Upper lobe of left lung (tissue), 6 donors: ENCODE measurements around the gene NUDT2. TPM values are rescaled to one million over a fixed set of nuclear protein-coding genes. Genes with fewer than 3 reads are reported as not detected.

ENCODE experiments used
- ATAC-seq, 2 donors: fragments of 200-7000 bp; cut with Tn5 transposase; one replicate each; pipeline ENCODE4 v1.9.1; 2022; ENCODE audit warnings: mild to moderate bottlenecking in 2 of 2, moderate library complexity in 2 of 2; ENCODE audit not compliant: low FRiP score in 2 of 2
- DNase-seq, 2 donors: peaks; one replicate each; pipeline ENCODE4 v3.0.0-alpha.2; 2019 to 2020
- H3K27ac ChIP-seq, 4 donors: fragments of 200-600 bp; sonication (generic); one replicate each; pipeline ENCODE4 v1.5.1; 2016 to 2019
- H3K27me3 ChIP-seq, 4 donors: fragments of 200-600 bp; sonication (generic); one replicate each; pipeline ENCODE4 v1.5.1; 2017 to 2019
- H3K36me3 ChIP-seq, 4 donors: fragments of 200-600 bp; sonication (generic); one replicate each; pipeline ENCODE4 v1.5.1; 2016 to 2019
- H3K4me1 ChIP-seq, 4 donors: fragments of 200-600 bp; sonication (generic); one replicate each; pipeline ENCODE4 v1.5.1; 2018 to 2019
- H3K4me3 ChIP-seq, 4 donors: fragments of 200-600 bp; sonication (generic); one replicate each; pipeline ENCODE4 v1.5.1; 2017 to 2019; ENCODE audit warnings: mild to moderate bottlenecking in 2 of 4, moderate library complexity in 1 of 4
- H3K9me3 ChIP-seq, 4 donors: fragments of 200-600 bp; sonication (generic); one replicate each; pipeline ENCODE4 v1.5.1; 2018 to 2019
- CTCF ChIP-seq, 6 experiments: fragments of 450-650 bp in 4 of 6; fragments of 200-600 bp in 2 of 6; sonication (generic) in 2 of 6; IDR thresholded peaks; one replicate each; pipeline ENCODE4 v1.5.1; 2016 to 2019; ENCODE audit warnings: antibody characterized with exemption in 6 of 6
- EP300 ChIP-seq, 4 donors: sonication (generic); formaldehyde crosslinking; IDR thresholded peaks; one replicate each; pipeline ENCODE4 v1.5.1; 2017; ENCODE audit warnings: antibody characterized with exemption in 4 of 4, control low read depth in 2 of 4
- POLR2A ChIP-seq, 4 donors: fragments of 450-650 bp; IDR thresholded peaks; one replicate each; pipeline ENCODE4 v1.5.1; 2016 to 2017; ENCODE audit warnings: antibody characterized with exemption in 4 of 4, mild to moderate bottlenecking in 2 of 4
- POLR2AphosphoS5 ChIP-seq, 2 donors: sonication (generic); formaldehyde crosslinking; IDR thresholded peaks; one replicate each; pipeline ENCODE4 v1.5.1; 2017; ENCODE audit warnings: antibody characterized with exemption in 2 of 2
- WGBS, 2 donors: methylation state at CpG; one replicate each; pipeline ENCODE4 v1.1.5; 2017 to 2018; 5-methylcytosine and 5-hydroxymethylcytosine counted together
- total RNA-seq, 6 donors: library from RNA; depleted of rRNA in 4 of 6; stranded (reverse); fragments of >200 nt in 4 of 6; gene quantifications; one replicate each; pipeline versions ENCODE4 v1.1.0 to v1.2.1, GENCODE V29; 2016 to 2021
- donor health status: DM: no; HTN: no; CAD: no; lungs with moderate emphysema.
- donor health status: DM: no; HTN: yes; CAD: no; lungs with severe emphysema.

Gene NUDT2
- total RNA-seq, 6 donors from 2014 or later: 4.2 to 17.8 (median 11.2) TPM

GRCh38 chr9:34370335-34370969 is 41.1 kb downstream of the NUDT2 start:
- no peaks in the 10 kb centered on the region for H3K27me3 ChIP-seq
- H3K36me3 ChIP-seq: peaks cover 0 to 30% (median 11%) of the 10 kb centered on the region in 4 donors
- no peak for TF ChIP-seq CTCF (IDR thresholded peaks at IDR 0.05)
- TF ChIP-seq POLR2AphosphoS5 (IDR thresholded peaks at IDR 0.05): no peak
- TF ChIP-seq EP300 (IDR thresholded peaks at IDR 0.05): no peak
- TF ChIP-seq POLR2A (IDR thresholded peaks at IDR 0.05): no peak
- no peaks in the 10 kb centered on the region for H3K9me3 ChIP-seq
- ATAC-seq (no peak), DNase-seq (no peak)
- peaks cover 0 to 7% (median 5%) of the 10 kb centered on the region in 4 donors for H3K4me1 ChIP-seq
- WGBS, 2 donors: 87 to 89% methylated on average over 3 to 23 of the region's 23 CpGs
- no peak overlapping the region for H3K4me3 ChIP-seq
- no peak overlapping the region for H3K27ac ChIP-seq

DNA sequence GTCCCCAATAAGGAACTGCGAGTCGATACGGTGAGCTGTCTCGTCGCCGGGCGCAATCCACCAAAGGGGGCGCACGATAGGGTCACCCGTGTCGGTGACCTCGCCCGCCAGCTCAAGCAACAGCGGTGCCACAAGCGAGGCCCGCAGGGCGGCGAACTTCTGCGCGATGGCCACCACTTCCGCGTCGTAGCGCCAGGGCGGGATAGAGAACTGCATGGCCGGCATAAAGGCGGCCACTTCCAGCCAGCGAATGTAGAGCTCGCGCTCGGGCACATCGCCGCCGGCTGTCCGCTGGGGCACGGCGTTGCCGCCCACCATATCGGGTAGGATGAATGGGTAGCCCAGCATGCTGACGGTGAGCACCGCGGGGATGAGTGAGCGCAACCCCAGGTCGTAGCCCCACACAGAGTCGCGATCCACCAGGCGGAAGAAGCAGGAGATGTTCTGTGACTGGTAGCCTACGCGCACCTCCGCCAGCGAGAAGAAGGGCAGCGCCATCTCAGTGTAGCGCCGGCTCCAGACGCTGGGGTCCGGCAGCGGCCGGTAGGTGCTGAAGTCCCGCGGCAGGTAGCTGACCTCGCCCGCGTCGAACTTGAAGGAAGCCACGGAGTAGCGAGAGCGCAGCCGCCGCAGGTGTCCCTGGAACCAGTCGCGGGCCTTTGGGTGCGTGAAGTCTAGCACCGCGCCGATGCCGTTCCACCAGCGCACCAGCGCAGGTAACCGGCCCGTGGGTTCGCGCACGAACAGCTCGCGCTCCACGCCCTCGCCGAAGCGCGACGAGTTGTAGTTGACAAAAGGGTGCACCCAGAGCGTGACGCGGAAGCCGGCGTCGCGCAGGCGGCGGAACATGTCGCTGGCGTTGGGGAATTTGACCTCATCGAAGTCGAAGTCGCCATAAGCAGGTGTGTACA is 41.9 kb downstream of the NUDT2 start:
- peak in 1 of 2 donors; percentile 85 for DNase-seq
- WGBS, 2 donors: 91% methylated on average over 78 to 95 of the region's 105 CpGs
- Histone ChIP-seq H3K4me3 (no peak overlapping the region), H3K36me3 (peaks cover 0 to 30% (median 11%) of the 10 kb centered on the region in 4 donors), H3K27me3 (no peaks in the 10 kb centered on the region), H3K27ac (no peak overlapping the region), H3K4me1 (peaks cover 3 to 15% (median 11%) of the 10 kb centered on the region in 4 donors), H3K9me3 (no peaks in the 10 kb centered on the region)
- TF ChIP-seq EP300 (IDR thresholded peaks at IDR 0.05) (no peak), CTCF (IDR thresholded peaks at IDR 0.05) (no peak), POLR2AphosphoS5 (IDR thresholded peaks at IDR 0.05) (no peak), POLR2A (IDR thresholded peaks at IDR 0.05) (no peak)
- no peak for ATAC-seq

DNA sequence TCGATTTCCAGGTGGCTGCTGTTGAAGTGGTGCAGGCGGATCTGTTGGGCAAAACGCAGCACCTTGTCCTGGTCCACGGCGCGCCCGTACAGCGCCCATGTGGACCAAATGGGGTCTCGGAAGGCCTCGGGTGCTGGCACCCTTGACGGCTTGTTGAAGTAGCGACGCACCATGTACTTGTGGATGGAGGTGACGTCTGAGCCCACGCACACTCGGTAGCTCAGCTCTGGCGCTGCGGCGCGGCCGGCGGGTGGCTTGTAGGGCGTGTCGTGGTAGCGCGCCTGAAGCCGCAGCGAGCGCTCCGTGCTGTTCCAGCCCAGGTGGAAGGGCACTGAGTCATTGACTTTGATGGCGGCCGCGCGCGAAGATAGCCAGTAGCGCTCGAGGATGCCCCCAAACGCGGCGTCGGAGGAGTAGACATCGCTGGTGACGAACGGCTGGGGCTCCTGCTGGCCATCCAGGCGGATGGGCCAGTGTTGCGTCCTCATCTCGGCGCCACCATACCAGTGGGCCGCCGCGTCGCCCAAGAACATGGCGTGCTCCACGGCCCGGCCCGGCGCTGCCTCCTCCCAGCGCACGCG is 42.6 kb downstream of the NUDT2 start:
- TF ChIP-seq POLR2AphosphoS5 (IDR thresholded peaks at IDR 0.05): no peak
- TF ChIP-seq CTCF (IDR thresholded peaks at IDR 0.05): no peak
- no peak for TF ChIP-seq POLR2A (IDR thresholded peaks at IDR 0.05)
- TF ChIP-seq EP300 (IDR thresholded peaks at IDR 0.05): no peak
- H3K4me3 ChIP-seq: no peak overlapping the region
- no peaks in the 10 kb centered on the region for H3K9me3 ChIP-seq
- H3K36me3 ChIP-seq: peaks cover 0 to 30% (median 11%) of the 10 kb centered on the region in 4 donors
- no peaks in the 10 kb centered on the region for H3K27me3 ChIP-seq
- WGBS, 2 donors: 90 to 92% methylated on average over 3 to 60 of the region's 60 CpGs
- no peak overlapping the region for H3K27ac ChIP-seq
- H3K4me1 ChIP-seq: peaks cover 3 to 19% (median 13%) of the 10 kb centered on the region in 4 donors
- DNase-seq: peak in 1 of 2 donors; percentile 77
- ATAC-seq: no peak

GRCh38 chr9:34372467-34373011 is 43.2 kb downstream of the NUDT2 start:
- H3K27ac ChIP-seq: no peak overlapping the region
- no peak for ATAC-seq
- H3K4me3 ChIP-seq: no peak overlapping the region
- TF ChIP-seq CTCF (IDR thresholded peaks at IDR 0.05): no peak
- TF ChIP-seq EP300 (IDR thresholded peaks at IDR 0.05): no peak
- TF ChIP-seq POLR2AphosphoS5 (IDR thresholded peaks at IDR 0.05): no peak
- no peak for TF ChIP-seq POLR2A (IDR thresholded peaks at IDR 0.05)
- H3K27me3 ChIP-seq: no peaks in the 10 kb centered on the region
- DNase-seq: peak in 1 of 2 donors; percentile 83
- WGBS, 2 donors: 92 to 94% methylated on average over 24 to 40 of the region's 41 CpGs
- no peaks in the 10 kb centered on the region for H3K9me3 ChIP-seq
- peaks cover 6 to 24% (median 16%) of the 10 kb centered on the region in 4 donors for H3K4me1 ChIP-seq
- H3K36me3 ChIP-seq: peaks cover 0 to 30% (median 11%) of the 10 kb centered on the region in 4 donors
